HL-60 (cell line): Measurements from ENCODE around the gene FNBP1L.

Source experiments
- CTCF ChIP-seq: IDR thresholded peaks from one replicate; pipeline ENCODE4 v1.5.1; 2011; ENCODE audit warnings: low read length, control low read depth, inconsistent platforms; ENCODE audit not compliant: insufficient read depth
- POLR2AphosphoS5 ChIP-seq: IDR thresholded peaks from 2 replicates; pipeline ENCODE4 v1.6.1; 2012; ENCODE audit warnings: low read depth

- TF ChIP-seq CTCF: no peak
- no peak for TF ChIP-seq POLR2AphosphoS5
Measured at GRCh38 chr1:93549131-93549530, 101.2 kb downstream of the FNBP1L start.
